Muscle of arm (tissue), 12 donors: Measurements from ENCODE around the gene PEPD. TPM values are rescaled to one million over a fixed set of nuclear protein-coding genes. Genes with fewer than 3 reads are reported as not detected.

ENCODE experiments used
- DNase-seq: peaks from one replicate; pipeline ENCODE4 v3.0.0-alpha.2; 2013
- polyA plus RNA-seq, 12 donors: library from polyadenylated mRNA; unstranded; fragments of 120-200 nt; gene quantifications; one replicate each; pipeline ENCODE4 v1.2.1, GENCODE V29; 2013; ENCODE audit not compliant: insufficient read length in 12 of 12

The PEPD gene
- polyA plus RNA-seq, 12 donors, result 33.0 to 73.6 (median 43.2) TPM; not detected in 1

DNA sequence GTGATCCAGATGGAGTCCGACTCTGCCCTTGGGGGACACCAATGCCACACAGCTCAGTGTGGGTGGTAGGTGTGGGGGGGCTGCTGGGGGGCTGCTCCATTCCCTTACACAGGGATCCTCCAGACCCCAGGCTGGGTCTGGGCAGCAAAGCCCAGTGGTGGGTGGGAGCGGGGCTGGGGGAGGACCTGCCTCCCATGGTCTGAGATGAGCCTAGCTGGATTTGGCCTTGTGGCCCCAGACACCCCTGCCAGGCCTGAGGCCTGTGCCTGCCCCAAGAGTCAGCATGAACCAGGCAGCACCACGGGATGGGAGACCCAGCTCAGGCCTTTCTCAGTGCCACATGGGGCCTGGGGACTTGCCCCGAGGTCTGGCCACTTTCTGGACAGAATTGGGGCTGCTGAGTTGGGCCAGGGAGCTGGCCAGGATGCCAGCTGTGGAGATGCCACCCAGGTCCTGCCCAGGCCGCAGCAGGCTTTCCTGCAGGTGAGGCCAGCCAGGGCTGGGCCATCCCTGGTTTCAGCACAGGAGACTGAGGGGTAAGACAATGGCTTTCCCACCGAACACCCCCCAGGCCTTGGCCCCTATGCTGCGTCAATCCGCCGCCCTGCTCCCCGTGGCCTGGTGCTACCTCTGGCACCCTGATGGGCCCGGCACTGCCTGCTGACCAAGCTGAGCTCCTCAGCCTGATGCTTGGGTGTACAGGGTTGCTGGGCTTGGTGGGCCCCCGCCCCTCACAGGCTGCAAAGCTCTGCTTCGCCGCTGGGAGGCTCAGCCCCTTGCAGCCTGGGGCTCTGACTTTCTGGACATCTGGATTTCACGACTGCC, 123.8 kb downstream of the PEPD start:
- no peak for DNase-seq

DNA sequence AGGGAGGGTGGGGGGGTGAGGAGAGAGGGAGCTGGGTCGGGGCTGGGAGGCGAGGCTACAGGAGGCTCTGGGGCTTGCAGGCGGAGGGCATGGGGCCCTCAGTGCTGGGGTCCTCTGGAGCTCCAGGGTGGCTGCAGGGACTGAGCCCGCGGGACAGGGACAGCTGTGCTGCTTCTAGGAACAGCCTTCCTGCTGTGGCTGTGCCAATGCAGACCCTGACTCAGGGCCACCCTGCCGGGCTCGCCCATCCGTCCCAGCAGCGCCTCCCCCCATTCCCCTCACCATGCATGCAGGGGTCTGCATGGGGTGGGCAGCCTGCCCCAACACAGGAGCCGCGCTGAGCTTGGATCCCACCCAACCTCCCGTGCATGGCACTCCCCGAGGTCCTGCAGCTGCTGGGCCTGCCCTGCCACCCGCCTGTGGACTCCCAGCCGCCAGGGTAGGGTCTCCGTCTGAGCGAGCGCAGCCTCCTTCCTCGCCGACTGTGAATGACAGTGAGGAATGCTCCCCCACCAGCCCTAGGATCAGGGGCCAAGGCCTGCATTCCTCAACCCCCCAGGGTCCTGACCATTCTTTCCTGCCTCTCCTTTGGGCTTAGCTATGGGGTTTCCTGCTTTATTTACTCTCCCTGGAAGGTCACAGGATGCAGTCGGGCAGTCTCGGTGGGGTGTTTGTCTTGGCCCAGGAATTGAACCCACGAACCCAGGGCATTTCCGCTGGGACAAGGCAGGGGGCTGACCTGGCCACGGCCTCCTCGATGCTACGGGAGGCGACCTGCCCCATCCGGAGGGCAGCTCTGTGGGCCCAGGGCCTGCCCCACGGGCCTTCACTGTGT, 124.7 kb downstream of the PEPD start:
- no peak for DNase-seq

DNA sequence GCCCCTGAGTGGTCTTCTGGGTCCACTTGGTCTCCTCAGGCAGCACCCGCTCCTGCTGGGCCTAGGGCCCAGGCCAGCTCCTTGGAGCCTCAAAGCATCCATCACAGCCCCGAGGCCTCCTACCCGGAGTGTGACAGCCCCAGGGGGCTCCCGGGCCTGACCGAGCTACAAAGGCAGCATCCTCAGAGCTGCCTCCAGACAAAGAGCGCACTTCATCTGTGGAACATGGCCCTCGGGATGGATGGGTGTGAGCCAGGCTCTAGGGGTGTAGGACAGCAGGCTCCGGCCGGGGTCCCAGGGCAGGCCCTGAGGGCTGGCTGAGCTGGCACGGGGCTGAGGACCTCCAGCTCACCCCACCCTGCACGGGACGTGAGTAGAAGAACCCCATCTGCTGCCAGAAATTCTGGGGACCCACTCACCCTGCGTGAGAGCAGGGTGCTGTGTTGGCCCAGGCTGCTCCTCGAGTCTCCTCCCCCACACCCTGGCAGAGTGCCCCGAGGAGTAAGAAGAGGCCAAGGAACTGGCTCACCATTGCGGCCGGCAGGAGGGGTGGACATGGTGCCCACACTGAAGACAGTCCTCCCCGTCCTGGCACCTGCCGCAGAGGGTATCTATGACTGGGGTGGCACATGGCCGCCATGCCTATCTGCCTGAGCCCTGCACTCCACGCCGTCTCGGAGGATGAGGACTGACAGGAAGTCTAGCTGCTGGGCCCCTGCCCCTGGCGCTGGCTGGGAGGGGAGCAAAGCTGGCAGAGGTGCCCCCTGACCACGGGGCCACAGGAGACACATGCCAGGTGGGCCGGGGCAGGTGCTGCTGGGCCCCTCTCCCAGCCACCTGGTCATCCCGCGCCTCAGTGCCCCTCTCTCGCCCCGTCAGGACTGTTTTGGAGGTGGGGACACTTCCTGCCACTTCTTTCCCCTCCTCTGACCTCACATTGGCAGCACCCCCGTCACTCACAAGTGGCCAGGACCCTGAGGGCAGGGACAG, 125.7 kb downstream of the PEPD start:
- no peak for DNase-seq

DNA sequence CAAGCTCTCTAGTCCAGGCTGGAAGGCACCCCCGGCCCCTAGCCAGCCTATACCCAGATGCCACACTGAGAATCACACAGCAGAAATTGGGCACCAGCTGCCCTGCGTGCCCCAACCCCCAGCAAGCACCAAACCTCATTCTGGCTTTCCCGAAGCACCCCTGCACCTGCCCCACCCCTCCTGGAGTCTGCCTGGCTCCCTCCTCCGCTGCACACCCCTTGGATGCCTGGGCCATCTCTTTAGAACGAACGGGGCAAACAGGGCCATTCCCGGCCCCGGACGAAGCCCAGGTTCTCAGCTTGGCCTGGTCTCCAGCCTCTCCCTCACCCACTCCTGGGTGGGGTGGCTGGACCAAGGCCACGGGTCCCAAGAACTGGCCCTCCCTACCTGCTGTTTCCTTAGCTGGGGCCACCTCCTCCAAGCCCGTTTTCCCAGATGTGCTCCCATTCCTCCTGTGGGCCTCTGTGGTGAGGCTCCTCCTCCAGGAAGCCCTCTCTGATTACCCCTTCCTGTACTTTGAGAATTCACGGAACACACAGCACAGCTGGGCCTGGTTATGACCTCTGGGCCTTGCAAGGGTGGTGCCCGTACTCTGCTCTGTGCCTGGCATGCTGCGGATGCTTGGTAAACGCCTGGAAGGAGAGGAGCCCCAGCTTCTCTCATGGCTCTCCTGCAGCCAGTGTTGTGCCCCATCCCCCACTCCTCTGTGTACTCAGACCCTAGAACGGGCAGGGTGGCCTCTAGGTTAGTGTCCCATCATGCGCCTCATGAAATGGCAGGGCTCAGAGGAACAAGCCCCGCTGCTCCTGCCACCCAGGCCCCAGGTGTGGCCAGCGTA, 126.6 kb downstream of the PEPD start:
- no peak for DNase-seq

DNA sequence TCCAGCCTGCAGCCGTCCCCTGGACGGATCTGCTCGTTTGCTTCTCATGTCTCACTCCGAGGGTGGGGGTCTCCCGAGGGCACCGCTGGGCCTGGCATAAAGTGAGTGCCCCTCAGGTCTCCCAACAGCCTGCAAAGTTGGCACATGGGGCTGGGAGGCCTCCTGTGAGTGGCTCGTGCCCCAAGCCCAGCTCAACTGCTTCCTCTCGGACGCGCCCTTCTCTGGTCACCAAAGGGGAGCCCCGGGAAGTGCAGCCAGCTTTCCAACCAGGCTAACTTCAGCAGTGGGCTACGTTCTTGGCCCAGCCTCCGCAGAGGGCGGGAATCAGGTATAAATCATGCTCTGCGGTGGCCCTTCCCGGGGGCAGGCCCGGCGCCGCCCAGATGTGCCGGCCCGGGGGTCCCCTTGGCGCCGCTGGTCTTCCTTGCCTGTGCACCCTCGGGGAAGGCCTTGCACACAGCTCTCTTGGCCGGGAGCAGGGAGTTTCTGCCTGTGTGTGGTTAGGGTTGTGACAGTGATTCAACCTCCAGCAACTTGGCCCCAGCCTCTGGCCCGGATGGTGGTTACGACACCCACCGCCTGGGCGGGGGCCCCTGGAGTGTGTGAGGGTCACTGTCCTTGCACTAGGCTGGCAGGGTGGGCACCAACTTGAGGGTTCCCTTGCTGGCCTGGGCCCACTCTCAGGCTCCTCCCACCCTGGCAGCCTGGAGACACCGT, 127.4 kb downstream of the PEPD start:
- no peak for DNase-seq

DNA sequence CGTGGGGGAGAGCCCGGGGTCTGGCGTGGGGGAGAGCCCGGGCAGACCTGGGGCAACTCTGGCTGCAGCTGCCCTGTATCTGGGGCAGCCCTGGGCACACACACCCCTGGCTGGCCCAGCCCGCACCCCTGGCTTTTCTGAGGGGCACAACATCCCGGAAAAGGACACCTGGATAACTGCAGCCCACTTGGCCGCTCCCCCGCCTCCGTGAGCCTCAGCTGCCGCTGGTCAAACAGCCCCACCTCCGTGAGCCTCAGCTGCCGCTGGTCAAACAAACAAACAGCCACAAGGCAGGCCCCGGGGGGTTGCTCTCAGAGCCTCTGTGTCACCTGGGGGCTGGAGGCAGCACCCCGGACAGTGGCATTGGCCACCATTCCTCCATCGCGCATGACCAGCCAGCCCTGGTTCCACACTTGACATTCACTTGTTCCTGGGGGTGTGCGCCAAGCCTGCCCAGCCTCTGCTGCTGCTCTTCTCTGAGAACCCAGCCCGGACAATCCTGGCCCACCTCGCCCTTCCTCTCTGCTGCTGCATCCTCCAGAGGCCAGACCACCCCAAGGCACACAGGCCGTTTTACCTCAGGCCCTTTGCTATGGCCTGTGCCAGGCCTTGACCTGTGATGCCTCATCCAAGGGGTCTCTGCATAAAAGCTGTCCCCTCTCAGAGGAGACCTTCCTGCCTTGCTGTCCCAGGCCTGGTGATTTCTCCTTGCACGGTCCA, 128.1 kb downstream of the PEPD start:
- no peak for DNase-seq

DNA sequence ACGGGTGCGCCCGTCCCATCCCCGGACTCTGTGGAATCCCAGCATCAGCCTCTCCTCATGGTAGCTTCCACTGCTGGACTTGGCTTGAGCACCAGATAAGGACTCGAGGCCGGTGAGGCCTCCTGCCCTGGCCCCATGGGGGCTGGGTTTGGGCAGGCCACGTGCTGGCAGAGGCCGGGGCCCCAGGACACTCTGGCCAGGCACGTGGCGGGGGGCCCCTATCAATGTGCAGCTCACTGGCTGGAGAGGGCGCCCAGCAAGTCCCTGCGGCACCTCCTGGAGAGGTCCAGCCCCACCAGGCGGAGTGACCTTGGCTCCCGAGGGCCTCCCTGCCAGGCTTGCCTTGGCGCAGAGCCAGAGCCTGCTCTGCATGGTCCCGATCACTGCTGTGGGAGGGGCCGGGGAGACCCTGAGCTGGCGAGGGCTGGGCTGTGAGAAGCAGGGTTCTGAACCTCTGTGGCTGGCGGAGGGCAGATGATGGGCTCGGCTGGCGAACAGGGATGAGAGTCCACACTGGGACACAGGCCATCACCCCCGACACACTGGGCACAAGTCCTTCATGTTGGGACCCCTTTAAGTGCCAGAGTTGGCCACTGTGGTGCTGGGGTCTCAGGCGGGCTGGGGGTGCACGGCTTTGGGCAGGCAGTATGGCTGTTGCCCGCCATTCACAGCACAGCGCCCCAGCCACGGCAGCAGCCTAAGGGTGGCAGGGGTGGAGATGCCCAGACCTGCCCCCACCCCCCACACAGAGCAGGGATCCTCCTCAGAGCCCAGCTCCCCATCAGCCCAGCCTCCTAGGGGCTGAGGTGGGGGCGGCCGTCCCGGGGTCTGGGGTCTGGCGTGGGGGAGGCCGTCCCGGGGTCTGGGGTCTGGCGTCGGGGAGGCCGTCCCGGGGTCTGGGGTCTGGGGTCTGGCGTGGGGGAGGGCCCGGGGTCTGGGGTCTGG, 129.0 kb downstream of the PEPD start:
- no peak for DNase-seq

DNA sequence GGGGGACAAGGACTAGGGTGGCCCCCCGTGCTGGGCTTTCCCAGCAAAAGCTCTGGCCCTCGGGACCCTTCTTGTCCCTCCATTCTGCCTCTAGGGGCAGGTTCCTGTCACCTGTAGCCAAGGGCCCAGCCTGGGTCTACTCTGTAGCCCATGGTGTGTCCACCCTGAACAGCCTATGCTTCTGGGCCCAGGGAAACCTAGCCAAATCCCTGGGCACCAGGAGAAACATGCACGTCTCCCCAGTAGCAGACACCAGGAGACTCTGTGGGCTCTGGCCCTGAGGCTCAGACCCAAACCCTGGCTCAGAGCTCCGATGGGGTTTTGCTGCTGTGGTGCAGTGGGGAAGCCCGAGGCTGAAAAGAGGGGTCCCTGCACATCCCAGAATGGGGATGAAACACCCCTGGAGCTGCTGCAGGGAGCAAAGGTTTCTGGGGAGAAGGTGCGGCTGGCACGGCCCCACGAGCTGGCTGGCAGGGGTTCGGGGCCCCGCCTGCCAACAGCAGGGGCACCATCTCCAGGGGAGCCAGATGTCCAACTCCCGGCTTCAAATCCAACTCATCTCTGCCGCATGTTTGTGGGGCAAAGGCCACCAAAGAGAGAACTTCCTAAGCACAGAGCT, 129.9 kb downstream of the PEPD start:
- no peak for DNase-seq

DNA sequence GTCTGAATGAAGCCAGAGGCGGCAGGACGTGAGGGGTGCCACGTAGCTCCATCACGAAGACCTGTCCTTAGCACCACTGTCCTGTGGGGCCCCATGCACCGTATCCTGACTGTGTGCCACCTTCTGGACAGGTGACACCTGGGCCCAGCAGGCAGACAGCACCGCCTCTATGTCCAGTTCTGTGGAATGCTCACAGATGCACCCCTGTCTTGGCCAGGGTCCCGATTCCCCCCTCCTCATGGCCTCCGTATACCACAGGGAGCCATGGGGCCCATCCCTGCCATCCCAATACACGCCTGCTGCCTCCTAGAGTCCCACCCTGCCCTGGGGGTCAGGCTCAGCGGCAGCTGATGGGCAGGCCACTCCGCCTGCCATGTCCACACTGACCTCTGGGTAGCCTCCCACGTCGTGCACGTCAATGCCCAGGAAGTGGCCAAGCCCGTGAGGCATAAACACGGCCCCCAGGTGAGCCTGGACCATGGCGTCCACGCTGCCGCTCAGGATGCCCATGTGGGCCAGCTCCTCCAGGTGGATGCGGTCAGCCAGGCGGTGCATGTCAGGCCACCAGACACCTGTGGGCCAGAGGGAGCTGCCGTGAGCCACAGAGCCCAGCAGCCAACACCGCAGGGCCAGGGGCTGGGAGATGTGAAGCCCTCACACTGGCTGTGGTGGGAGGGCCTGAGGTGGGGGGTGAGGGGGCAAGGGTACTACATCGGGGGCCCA, 130.5 kb downstream of the PEPD start:
- DNase-seq, result no peak

DNA sequence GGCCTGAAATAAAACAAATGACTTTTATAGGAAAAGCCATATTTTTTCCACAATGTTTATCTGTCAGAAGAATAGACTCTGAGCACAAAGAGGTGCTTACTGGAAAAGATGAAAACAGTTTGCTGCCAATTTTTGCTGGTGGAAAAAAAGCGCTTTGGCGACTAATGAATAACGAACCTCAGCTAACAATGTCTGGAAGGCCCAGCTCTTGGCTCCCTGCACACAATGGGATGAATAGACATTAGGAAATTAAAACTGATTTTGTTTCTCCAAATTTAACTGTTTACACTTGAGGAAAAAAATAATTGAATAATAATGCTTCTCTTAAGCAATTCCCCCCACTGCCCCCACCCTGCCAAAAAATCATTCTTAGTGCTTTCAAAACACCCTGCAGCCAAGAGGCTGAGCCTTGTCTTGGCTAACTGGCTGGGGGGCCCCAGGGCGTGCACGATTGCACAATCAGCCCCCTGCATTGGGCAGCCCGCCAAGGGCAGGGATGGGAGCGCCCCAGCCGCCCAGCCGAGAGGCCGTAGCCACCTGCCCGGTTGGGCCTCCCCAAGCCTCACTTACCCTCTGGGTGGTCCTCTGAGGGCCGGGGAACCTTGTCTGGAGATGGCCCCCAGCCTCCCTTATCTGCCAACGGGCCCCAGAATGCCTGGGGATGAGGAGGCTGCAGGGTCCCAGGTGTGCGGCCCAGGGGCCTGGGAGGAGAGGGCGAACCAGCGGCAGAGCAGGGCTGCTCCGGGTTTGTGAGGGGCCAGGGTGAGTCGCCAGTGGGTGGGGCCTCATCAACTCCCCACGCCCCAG, 131.3 kb downstream of the PEPD start:
- DNase-seq, result peak; percentile 91

DNA sequence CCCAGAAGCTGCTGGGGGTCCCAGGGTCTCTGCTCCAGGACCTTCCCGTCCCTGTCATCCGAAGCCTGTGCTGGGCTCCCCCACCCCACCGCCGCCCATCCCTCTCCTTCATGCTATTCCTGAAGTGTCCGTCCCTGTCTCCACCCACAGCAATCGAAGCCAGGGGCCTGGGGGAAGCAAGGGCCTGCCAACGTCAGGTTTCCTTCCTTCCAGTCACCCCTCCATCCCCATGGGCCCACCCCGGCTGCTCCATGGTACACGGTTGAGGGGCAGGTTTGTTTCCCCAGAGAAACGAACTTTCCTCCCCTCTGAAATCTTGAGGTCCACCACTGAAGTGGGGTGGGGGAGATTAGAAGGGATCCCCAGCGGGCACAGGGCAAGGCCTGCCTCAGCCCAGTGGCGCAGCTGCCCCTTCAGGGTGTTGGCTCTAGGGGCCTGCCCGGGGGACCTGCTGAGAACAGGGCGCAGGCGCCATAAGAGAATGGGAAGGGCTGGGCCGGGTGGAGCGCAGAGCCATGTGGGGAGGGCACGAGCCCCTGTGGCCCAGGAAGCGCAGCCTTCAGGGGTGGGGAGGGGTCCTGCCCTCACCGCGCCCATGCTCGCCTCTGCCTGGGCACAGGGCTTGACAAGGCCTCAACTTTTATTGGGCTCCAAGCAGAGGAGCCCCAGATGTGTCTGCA, 132.0 kb downstream of the PEPD start:
- DNase-seq, result no peak

DNA sequence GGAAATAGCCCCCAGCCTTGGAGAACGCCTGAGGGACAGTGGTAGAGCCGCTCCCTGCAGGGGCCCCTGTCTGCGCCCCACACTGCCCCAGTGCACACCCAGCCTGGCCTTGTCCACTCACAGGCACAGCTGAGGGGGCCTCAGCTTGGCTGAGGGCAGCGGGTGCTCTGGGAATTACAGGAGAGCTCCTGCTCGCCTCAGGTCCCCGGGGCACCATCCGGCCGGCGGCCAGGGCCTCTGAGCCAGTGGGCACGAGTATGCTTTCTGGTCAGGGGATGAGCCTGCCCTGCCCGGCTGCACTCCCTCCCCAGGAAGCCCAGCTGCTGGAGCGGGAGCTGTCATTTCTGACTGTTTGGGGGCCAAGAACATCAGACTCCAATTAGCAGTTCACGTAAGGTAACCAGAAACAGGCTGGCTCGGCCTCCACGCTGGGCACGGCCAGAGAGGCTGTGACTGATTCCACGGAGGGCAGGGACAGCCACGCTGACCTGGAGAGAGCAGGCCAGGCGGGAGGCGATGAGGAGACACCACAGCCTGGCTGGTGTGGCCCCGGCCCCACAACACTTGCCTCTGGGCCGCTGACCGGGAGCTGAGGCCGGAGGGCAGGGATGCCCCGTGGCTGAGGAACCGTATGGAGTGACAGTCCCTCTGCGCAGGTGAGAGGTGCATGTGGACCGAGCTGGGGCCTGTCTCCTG, 132.7 kb downstream of the PEPD start:
- DNase-seq, result no peak

DNA sequence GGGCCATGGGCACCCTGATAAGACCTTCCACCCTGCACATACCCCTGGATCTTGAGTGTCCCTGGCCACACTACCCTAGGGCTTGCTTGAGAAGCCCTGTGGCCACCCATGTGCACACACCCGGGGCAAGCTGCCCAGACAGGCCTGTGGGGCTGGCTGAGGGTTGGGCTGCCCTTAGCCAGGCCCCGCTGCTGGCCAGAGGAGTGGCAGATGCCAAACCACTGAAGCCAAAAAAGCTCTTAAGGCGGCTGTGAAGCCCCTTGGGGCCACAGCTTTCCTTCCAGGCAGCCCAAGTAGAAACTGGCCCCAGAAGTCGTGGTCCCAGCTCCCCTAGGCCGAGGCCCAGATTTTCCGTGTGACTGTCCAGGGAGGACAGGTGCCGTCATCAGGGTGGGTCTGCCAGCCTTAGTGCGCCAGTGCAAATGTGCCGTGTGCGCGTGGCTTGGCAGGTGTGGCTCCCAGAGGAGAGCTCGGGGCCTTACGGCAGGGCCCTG, 133.3 kb downstream of the PEPD start:
- DNase-seq, result no peak

DNA sequence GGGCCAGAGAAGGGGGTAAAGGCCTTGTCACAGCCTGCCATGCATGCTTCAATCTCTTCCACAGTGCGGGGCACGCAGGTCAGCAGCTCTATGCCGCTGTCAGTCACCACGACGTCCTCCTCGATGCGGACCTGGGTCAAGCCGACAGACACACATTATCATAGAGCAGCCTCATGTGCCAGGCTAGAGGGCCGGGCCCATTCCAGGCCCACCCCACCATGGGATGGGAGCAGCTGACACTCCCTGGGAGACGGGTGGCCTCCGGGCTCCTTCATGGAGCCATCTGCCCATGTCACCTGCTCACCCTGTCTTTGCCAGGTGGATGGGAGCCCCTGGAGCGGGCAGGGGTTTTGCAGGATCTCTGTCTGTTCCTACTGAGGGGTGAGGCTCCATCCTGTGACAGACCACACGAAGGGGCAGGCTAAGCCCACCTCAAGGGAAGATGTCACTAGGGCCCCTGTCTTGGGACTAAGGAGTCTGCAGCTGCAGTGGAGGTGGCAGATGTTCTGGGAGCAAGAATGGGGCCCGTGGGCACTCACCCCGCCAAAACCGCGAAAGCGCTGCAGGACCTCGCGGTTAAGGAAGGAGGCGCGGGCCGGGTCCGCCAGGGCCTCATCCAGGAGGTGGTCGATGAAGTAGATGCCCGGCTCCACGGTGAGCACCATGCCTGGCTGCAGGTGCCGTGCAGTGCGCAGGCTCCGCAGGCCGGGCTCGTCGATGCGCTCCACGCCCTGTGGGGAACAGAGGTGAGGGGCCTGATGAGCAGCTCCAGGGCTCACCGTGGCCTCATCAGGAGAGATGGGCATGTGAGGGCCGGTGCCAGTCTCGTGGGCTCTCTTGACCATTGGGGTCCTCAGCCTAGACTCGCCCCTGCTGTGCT, 134.0 kb downstream of the PEPD start:
- no peak for DNase-seq
